ENCODE measurements around the gene HTN1.
"Not testable (repeated sequence)": the region's sequence is repeated elsewhere in the genome, so short reads cannot be mapped to it uniquely, and the experiment has no call there.

HTN1 gene

GRCh38 chr4:70050138-70050537 is at the start of gene HTN1:
Gene HTN1 (plus strand): TSS chr4:70050438. CDS start chr4:70053077, 2,639 bp downstream.
- DNase-seq: not testable (repeated sequence)

- no peak for DNase-seq
These were observed 49.5 kb upstream of the HTN1 start for GRCh38 chr4:70000711-70001110.

- DNase-seq: no peak
These were observed 47.7 kb upstream of the HTN1 start for GRCh38 chr4:70002507-70002906.

GRCh38 chr4:70008771-70009170 is 41.5 kb upstream of the HTN1 start:
- DNase-seq: no peak

GRCh38 chr4:70019006-70019405 is 31.2 kb upstream of the HTN1 start:
- not testable (repeated sequence) for DNase-seq

GRCh38 chr4:70023218-70023617 is 27.0 kb upstream of the HTN1 start:
- no peak for DNase-seq

- DNase-seq: no peak
These were observed 23.2 kb upstream of the HTN1 start for GRCh38 chr4:70027011-70027410.

GRCh38 chr4:70028159-70028558 is 22.1 kb upstream of the HTN1 start, which contains the start of gene HTN3:
Gene HTN3 (plus strand): TSS chr4:70028459. CDS start chr4:70030741, 2,282 bp downstream.
- not testable (repeated sequence) for DNase-seq

GRCh38 chr4:70037559-70037958 is 12.7 kb upstream of the HTN1 start:
- not testable (repeated sequence) for DNase-seq

- not testable (repeated sequence) for DNase-seq
These were observed 10.3 kb upstream of the HTN1 start for GRCh38 chr4:70039928-70040327.

- DNase-seq: no peak
These were observed 8.5 kb upstream of the HTN1 start for GRCh38 chr4:70041652-70042286.

GRCh38 chr4:70056534-70056933 is 6.3 kb downstream of the HTN1 start:
- not testable (repeated sequence) for DNase-seq

- no peak for DNase-seq
These were observed 7.4 kb downstream of the HTN1 start for GRCh38 chr4:70057651-70058050.

GRCh38 chr4:70059149-70059548 is 8.9 kb downstream of the HTN1 start:
- DNase-seq: no peak

GRCh38 chr4:70062000-70062399 is 11.8 kb downstream of the HTN1 start:
- no peak for DNase-seq

- DNase-seq: no peak
These were observed 30.0 kb downstream of the HTN1 start for GRCh38 chr4:70080205-70080604.

- DNase-seq: no peak
These were observed 49.0 kb downstream of the HTN1 start for GRCh38 chr4:70099206-70099605.

Data from inflammatory macrophage treated with lipopolysaccharide for 1 hour (primary cell).